COR-L47 (cell line): ENCODE results near the gene VAMP4.

Experiments
- DNase-seq: peaks from one replicate; lab custom pipeline; 2025; lab: John Stamatoyannopoulos, UW

Gene VAMP4

GRCh38 chr1:171652234-171652822 lies 89.5 kb downstream of the VAMP4 start, which contains the start of gene MYOC:
Gene MYOC (minus strand): TSS chr1:171652688. CDS start chr1:171652611, 77 bp downstream.
- no peak for DNase-seq
